Tibial nerve (tissue), 4 donors: Measurements from ENCODE around the gene STAC3.

Experiments used
- EP300 ChIP-seq, 2 donors: sonication (generic); formaldehyde crosslinking; IDR thresholded peaks; one replicate each; pipeline ENCODE4 v1.6.1; 2017; ENCODE audit warnings: antibody characterized with exemption in 2 of 2, mild to moderate bottlenecking in 1 of 2
- TF ChIP-seq, protein P1 (sequence below), 5 experiments: fragments of 200-600 bp in 3 of 5; fragments of 450-650 bp in 2 of 5; sonication (generic) in 3 of 5; IDR thresholded peaks; one replicate each; pipeline ENCODE4 v1.5.1; 2016 to 2019; ENCODE audit warnings: antibody characterized with exemption in 5 of 5, mild to moderate bottlenecking in 3 of 5, moderate library complexity in 2 of 5

DNA sequence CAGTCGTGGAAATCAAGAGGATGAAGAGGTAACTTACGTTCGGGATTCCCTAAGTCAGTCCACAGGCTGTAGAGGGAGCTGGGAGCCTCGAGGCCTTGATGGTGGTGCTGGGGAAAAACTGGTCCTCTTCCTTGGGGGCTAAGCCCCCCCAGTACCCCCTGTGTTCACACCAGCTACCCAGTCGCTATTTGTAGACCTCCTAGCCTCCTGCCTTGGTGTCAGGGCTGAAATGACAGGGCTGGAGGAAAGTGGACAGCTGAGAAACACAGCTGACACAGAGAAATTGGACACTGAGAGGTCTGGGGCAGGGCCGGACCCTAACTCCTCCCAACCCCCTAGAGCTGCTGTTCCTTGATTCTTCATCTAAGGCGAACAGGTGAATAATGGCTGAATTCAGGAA lies at the start of gene STAC3:
- no peak for TF ChIP-seq EP300 (IDR thresholded peaks at IDR 0.05)
- TF ChIP-seq, protein P1, sequence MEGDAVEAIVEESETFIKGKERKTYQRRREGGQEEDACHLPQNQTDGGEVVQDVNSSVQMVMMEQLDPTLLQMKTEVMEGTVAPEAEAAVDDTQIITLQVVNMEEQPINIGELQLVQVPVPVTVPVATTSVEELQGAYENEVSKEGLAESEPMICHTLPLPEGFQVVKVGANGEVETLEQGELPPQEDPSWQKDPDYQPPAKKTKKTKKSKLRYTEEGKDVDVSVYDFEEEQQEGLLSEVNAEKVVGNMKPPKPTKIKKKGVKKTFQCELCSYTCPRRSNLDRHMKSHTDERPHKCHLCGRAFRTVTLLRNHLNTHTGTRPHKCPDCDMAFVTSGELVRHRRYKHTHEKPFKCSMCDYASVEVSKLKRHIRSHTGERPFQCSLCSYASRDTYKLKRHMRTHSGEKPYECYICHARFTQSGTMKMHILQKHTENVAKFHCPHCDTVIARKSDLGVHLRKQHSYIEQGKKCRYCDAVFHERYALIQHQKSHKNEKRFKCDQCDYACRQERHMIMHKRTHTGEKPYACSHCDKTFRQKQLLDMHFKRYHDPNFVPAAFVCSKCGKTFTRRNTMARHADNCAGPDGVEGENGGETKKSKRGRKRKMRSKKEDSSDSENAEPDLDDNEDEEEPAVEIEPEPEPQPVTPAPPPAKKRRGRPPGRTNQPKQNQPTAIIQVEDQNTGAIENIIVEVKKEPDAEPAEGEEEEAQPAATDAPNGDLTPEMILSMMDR (IDR thresholded peaks at IDR 0.05): no peak
